NT2/D1 (cell line): Measurements from ENCODE around the gene NKAIN2.

Experiments
- SUZ12 ChIP-seq: IDR thresholded peaks from 2 replicates; pipeline ENCODE4 v1.6.1; 2011; ENCODE audit not compliant: insufficient read length, insufficient read depth; ENCODE audit errors: extremely low read depth
- YY1 ChIP-seq: IDR thresholded peaks from 2 replicates; pipeline ENCODE4 v1.6.1; 2011; ENCODE audit not compliant: insufficient read length, insufficient read depth

DNA sequence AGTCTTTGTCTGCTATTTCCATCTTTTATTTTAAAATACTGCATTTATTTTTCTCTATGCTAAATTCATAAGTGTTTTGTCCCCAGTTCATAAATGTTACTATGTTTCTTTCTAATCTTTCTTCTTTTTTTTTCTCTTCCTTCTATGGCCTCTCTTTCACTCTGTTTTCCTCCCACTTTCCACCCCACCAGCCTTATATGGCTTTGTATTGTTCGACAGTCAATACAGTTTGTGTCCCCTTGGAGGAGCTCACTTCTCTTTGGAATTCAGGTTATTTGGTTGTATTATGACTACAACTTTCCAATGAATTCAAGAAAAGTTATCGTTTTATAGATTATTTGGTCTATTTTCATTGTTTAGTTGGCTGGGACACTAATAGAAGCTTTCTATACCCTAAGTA is 393.5 kb downstream of the NKAIN2 start:
- no peak for TF ChIP-seq YY1
- no peak for TF ChIP-seq SUZ12
